HG03442 (cell line): ENCODE data around the gene IL17RD.
"Not testable (repeated sequence)": the region's sequence is repeated elsewhere in the genome, so short reads cannot be mapped to it uniquely, and the experiment has no call there.

Source experiments
- ATAC-seq: cut with Tn5 transposase; IDR thresholded peaks from one replicate; pipeline ENCODE4 v1.9.1; 2021; ENCODE audit warnings: mild to moderate bottlenecking, moderate library complexity; ENCODE audit not compliant: unreplicated experiment

The IL17RD gene

GRCh38 chr3:57094575-57094974, 70.6 kb downstream of the IL17RD start:
- no peak for ATAC-seq

GRCh38 chr3:57093971-57094535, 71.1 kb downstream of the IL17RD start:
- no peak for ATAC-seq

- ATAC-seq: no peak
These were observed 71.7 kb downstream of the IL17RD start for GRCh38 chr3:57093489-57093888.

GRCh38 chr3:57091521-57092273, 73.5 kb downstream of the IL17RD start:
- ATAC-seq: no peak

GRCh38 chr3:57089043-57089442, 76.1 kb downstream of the IL17RD start:
- no peak for ATAC-seq

- no peak for ATAC-seq
These were observed 76.7 kb downstream of the IL17RD start for GRCh38 chr3:57088503-57088902.

- ATAC-seq: no peak
These were observed 77.6 kb downstream of the IL17RD start for GRCh38 chr3:57087361-57088092.

GRCh38 chr3:57086201-57086600, 79.0 kb downstream of the IL17RD start:
- no peak for ATAC-seq

GRCh38 chr3:57085211-57085610, 79.9 kb downstream of the IL17RD start:
- ATAC-seq: no peak

- not testable (repeated sequence) for ATAC-seq
These were observed 81.7 kb downstream of the IL17RD start for GRCh38 chr3:57083266-57083995.

- no peak for ATAC-seq
These were observed 82.7 kb downstream of the IL17RD start for GRCh38 chr3:57082481-57082880.

GRCh38 chr3:57081173-57081572, 84.0 kb downstream of the IL17RD start:
- ATAC-seq: no peak

- no peak for ATAC-seq
These were observed 85.0 kb downstream of the IL17RD start for GRCh38 chr3:57080171-57080570.

GRCh38 chr3:57079474-57079831, 85.7 kb downstream of the IL17RD start:
- ATAC-seq: no peak

GRCh38 chr3:57078635-57079473, 86.3 kb downstream of the IL17RD start:
- ATAC-seq: no peak

GRCh38 chr3:57078344-57078634, 86.9 kb downstream of the IL17RD start:
- ATAC-seq: no peak

- no peak for ATAC-seq
These were observed 87.4 kb downstream of the IL17RD start for GRCh38 chr3:57077630-57078343.

GRCh38 chr3:57076422-57076951, 88.7 kb downstream of the IL17RD start:
- no peak for ATAC-seq

GRCh38 chr3:57074135-57074534, 91.0 kb downstream of the IL17RD start:
- no peak for ATAC-seq

- no peak for ATAC-seq
These were observed 91.5 kb downstream of the IL17RD start for GRCh38 chr3:57073628-57074027.
